IMR-90 (cell line): ENCODE data around the gene COPZ2. TPM values are rescaled to one million over a fixed set of nuclear protein-coding genes. Genes with fewer than 3 reads are reported as not detected.

Source experiments
- ATAC-seq: fragments of 200-7000 bp; cut with Tn5 transposase; 2 replicates; pipeline ENCODE4 v1.9.1; 2020; ENCODE audit warnings: low read depth, mild to moderate bottlenecking, moderate library complexity
- BruUV-seq: library from RNA; stranded (reverse); fragments of 400-500 nt; replicated peaks from 2 replicates; lab custom pipeline; 2021; lab: Mats Ljungman, UMichigan
- CTCF ChIA-PET: fragments of 300-600 bp; formaldehyde crosslinking; extraction: SDS; loops from one replicate; lab custom pipeline; 2021; ENCODE audit warnings: antibody characterized with exemption; lab: Yijun Ruan, JAX
- POLR2A ChIA-PET: fragments of 300-600 bp; sonication (Branson Sonifier 250); formaldehyde crosslinking; loops from one replicate; lab custom pipeline; 2022; ENCODE audit warnings: antibody characterized with exemption; ENCODE audit not compliant: unreplicated experiment; lab: Charles Lee
- DNase-seq: peaks from one replicate; pipeline ENCODE4 v3.0.0; 2013
- H2AFZ ChIP-seq: replicated peaks from 2 replicates; pipeline ENCODE3; 2013; ENCODE audit warnings: low read length, mild to moderate bottlenecking; ENCODE audit not compliant: poor library complexity
- H2AK5ac ChIP-seq: 2 replicates; pipeline ENCODE4 v1.6.1; 2013; ENCODE audit warnings: low read depth, low read length, inconsistent platforms
- H2AK9ac ChIP-seq: replicated peaks from 2 replicates; pipeline ENCODE3; 2013; ENCODE audit warnings: mild to moderate bottlenecking, low read depth, low read length, moderate library complexity; ENCODE audit not compliant: poor library complexity
- H2BK120ac ChIP-seq: 2 replicates; pipeline ENCODE4 v1.6.1; 2013; ENCODE audit warnings: low read depth, low read length, inconsistent platforms
- H2BK15ac ChIP-seq: 3 replicates; pipeline ENCODE4 v1.6.1; 2013; ENCODE audit warnings: low read depth, low read length, inconsistent platforms
- H2BK20ac ChIP-seq: 2 replicates; pipeline ENCODE4 v1.6.1; 2013; ENCODE audit warnings: low read depth, mild to moderate bottlenecking, inconsistent platforms, low read length, moderate library complexity
- H2BK5ac ChIP-seq: 2 replicates; pipeline ENCODE4 v1.6.1; 2013; ENCODE audit warnings: mild to moderate bottlenecking, low read depth, low read length, inconsistent platforms; ENCODE audit not compliant: poor library complexity, severe bottlenecking
- H3K14ac ChIP-seq: replicated peaks from 2 replicates; pipeline ENCODE4 v1.6.1; 2013; ENCODE audit warnings: low read depth, low read length, inconsistent platforms
- H3K18ac ChIP-seq: 2 replicates; pipeline ENCODE4 v1.6.1; 2013; ENCODE audit warnings: low read depth, low read length, control low read depth
- H3K23ac ChIP-seq: 2 replicates; pipeline ENCODE4 v1.6.1; 2013; ENCODE audit warnings: low read depth, low read length, inconsistent platforms
- H3K27ac ChIP-seq: 2 replicates; pipeline ENCODE4 v1.5.1; 2013; ENCODE audit warnings: mild to moderate bottlenecking, control low read depth, low read length; ENCODE audit not compliant: insufficient read depth
- H3K27me3 ChIP-seq: 2 replicates; pipeline ENCODE4 v1.6.1; 2013; ENCODE audit warnings: low read length; ENCODE audit not compliant: control insufficient read depth, insufficient read depth
- H3K36me3 ChIP-seq: 2 replicates; pipeline ENCODE4 v1.6.1; 2013; ENCODE audit warnings: low read length, mixed read lengths; ENCODE audit not compliant: control insufficient read depth, insufficient read depth
- H3K4ac ChIP-seq: 2 replicates; pipeline ENCODE4 v1.6.1; 2013; ENCODE audit warnings: low read depth, low read length, inconsistent platforms
- H3K4me1 ChIP-seq: 2 replicates; pipeline ENCODE4 v1.6.1; 2013; ENCODE audit warnings: low read length, mixed read lengths; ENCODE audit not compliant: control insufficient read depth, insufficient read depth
- H3K4me2 ChIP-seq: 2 replicates; pipeline ENCODE4 v1.6.1; 2013; ENCODE audit warnings: low read depth, mild to moderate bottlenecking, control low read depth, low read length, moderate library complexity
- H3K4me3 ChIP-seq: 2 replicates; pipeline ENCODE4 v1.5.1; 2013; ENCODE audit warnings: low read depth, mild to moderate bottlenecking, control low read depth, low read length, moderate library complexity; ENCODE audit not compliant: insufficient read depth
- H3K56ac ChIP-seq: 2 replicates; pipeline ENCODE4 v1.6.1; 2013; ENCODE audit warnings: low read length, inconsistent platforms; ENCODE audit not compliant: insufficient read depth; ENCODE audit errors: extremely low read depth
- H3K79me1 ChIP-seq, 2 experiments: 2 replicates each; pipeline ENCODE4 v1.6.1; 2013; ENCODE audit warnings: low read length in 2 of 2, inconsistent platforms in 1 of 2, low read depth in 1 of 2
- H3K9ac ChIP-seq: 2 replicates; pipeline ENCODE4 v1.6.1; 2013; ENCODE audit warnings: low read depth, low read length, control low read depth
- H3K9me1 ChIP-seq: 2 replicates; pipeline ENCODE4 v1.6.1; 2013; ENCODE audit warnings: low read length, inconsistent platforms; ENCODE audit not compliant: insufficient read depth
- H3K9me3 ChIP-seq: 2 replicates; pipeline ENCODE4 v1.6.1; 2013; ENCODE audit warnings: low read length; ENCODE audit not compliant: control insufficient read depth, insufficient read depth
- H4K20me1 ChIP-seq: 2 replicates; pipeline ENCODE4 v1.6.1; 2013; ENCODE audit warnings: low read length, inconsistent platforms; ENCODE audit not compliant: insufficient read depth
- H4K5ac ChIP-seq: 2 replicates; pipeline ENCODE4 v1.6.1; 2013; ENCODE audit warnings: mild to moderate bottlenecking, low read depth, low read length, control low read depth
- H4K8ac ChIP-seq, 2 experiments: 2 replicates each; pipeline ENCODE4 v1.6.1; 2013; ENCODE audit warnings: low read depth in 2 of 2, low read length in 2 of 2, control low read depth in 1 of 2, inconsistent platforms in 1 of 2
- H4K91ac ChIP-seq: 2 replicates; pipeline ENCODE4 v1.6.1; 2013; ENCODE audit warnings: low read depth, low read length, inconsistent platforms; ENCODE audit not compliant: insufficient read depth
- BHLHE40 ChIP-seq: fragments of 150-350 bp; IDR thresholded peaks from 2 replicates; pipeline ENCODE4 v1.6.1; 2016; ENCODE audit warnings: mild to moderate bottlenecking, low read depth, low read length
- CHD1 ChIP-seq: IDR thresholded peaks from 2 replicates; pipeline ENCODE4 v1.6.1; 2012; ENCODE audit warnings: low read depth, low read length, improper control_type of control experiment
- FOS ChIP-seq: fragments of 150-350 bp; IDR thresholded peaks from 2 replicates; pipeline ENCODE4 v1.6.1; 2016; ENCODE audit warnings: low read depth, low read length
- MAFK ChIP-seq: IDR thresholded peaks from 2 replicates; pipeline ENCODE4 v1.6.1; 2012; ENCODE audit warnings: low read depth, low read length, improper control_type of control experiment
- MAZ ChIP-seq: IDR thresholded peaks from 2 replicates; pipeline ENCODE4 v1.6.1; 2012; ENCODE audit warnings: low read depth, mild to moderate bottlenecking, low read length, improper control_type of control experiment, moderate library complexity, borderline replicate concordance
- MXI1 ChIP-seq: IDR thresholded peaks from 2 replicates; pipeline ENCODE4 v1.6.1; 2012; ENCODE audit warnings: low read depth, mild to moderate bottlenecking, low read length, moderate library complexity, borderline replicate concordance
- NFE2L2 ChIP-seq: fragments of 150-350 bp; IDR thresholded peaks from 2 replicates; pipeline ENCODE4 v1.6.1; 2016; ENCODE audit warnings: low read depth, mild to moderate bottlenecking, low read length
- POLR2A ChIP-seq: IDR thresholded peaks from 2 replicates; pipeline ENCODE4 v1.6.1; 2012; ENCODE audit warnings: mild to moderate bottlenecking, low read depth, low read length
- RAD21 ChIP-seq: IDR thresholded peaks from 2 replicates; pipeline ENCODE4 v1.6.1; 2012; ENCODE audit warnings: low read length, improper control_type of control experiment
- RCOR1 ChIP-seq: IDR thresholded peaks from 2 replicates; pipeline ENCODE4 v1.6.1; 2012; ENCODE audit warnings: mild to moderate bottlenecking, low read length, improper control_type of control experiment; ENCODE audit not compliant: insufficient replicate concordance
- RFX5 ChIP-seq: IDR thresholded peaks from 2 replicates; pipeline ENCODE4 v1.8.0; 2012; ENCODE audit warnings: low read depth, mild to moderate bottlenecking, low read length, moderate library complexity
- SMC3 ChIP-seq: fragments of 150-350 bp; IDR thresholded peaks from 2 replicates; pipeline ENCODE4 v1.6.1; 2016; ENCODE audit warnings: low read depth, mild to moderate bottlenecking, antibody characterized with exemption, low read length, moderate library complexity
- WGBS, 2 experiments: methylation state at CpG; one replicate each; pipeline versions ENCODE4 v1.1.5 to v1.1.7; 2013; ENCODE audit warnings: missing lambda C conversion rate in 2 of 2; ENCODE audit not compliant: insufficient read length in 1 of 2; ENCODE audit errors: extremely low coverage in 2 of 2; 5-methylcytosine and 5-hydroxymethylcytosine counted together
- dilution Hi-C: fragments of 300-500 bp; cut with HindIII; formaldehyde crosslinking; loops from one replicate; pipeline ENCODE4 v1.14.3; 2018; ENCODE audit warnings: low sequenced_read_pairs; ENCODE audit not compliant: unreplicated experiment
- in situ Hi-C: fragments of 300-500 bp; cut with MboI; formaldehyde crosslinking; loops from 3 replicates; pipeline ENCODE4 v1.14.3; 2019; ENCODE audit warnings: low sequenced_read_pairs, inconsistent platforms, mixed read lengths
- intact Hi-C: fragments of 100-400 bp; cut with micrococcal nuclease; formaldehyde crosslinking; loops from 2 replicates; pipeline ENCODE4 v1.10.0; 2022
- polyA plus RNA-seq, 3 experiments: library from polyadenylated mRNA; depleted of rRNA; stranded (reverse); fragments of >200 nt; gene quantifications; 2 replicates each; pipeline ENCODE4 v1.2.3, GENCODE V29; 2012; ENCODE audit warnings: low replicate concordance in 1 of 3
- total RNA-seq: library from RNA; depleted of rRNA; stranded (reverse); fragments of >200 nt; gene quantifications from 2 replicates; pipeline ENCODE4 v1.2.3, GENCODE V29; 2012
- TF ChIP-seq, protein P1 (sequence below): conservative IDR thresholded peaks from 2 replicates; pipeline ENCODE4 v1.5.1; 2012; ENCODE audit warnings: mild to moderate bottlenecking, low read depth, low read length, improper control_type of control experiment
- TF ChIP-seq, protein P2 (sequence below): fragments of 150-350 bp; IDR thresholded peaks from 2 replicates; pipeline ENCODE4 v1.6.1; 2016; ENCODE audit warnings: low read depth, mild to moderate bottlenecking, low read length, moderate library complexity, borderline replicate concordance
- TF ChIP-seq, protein P3 (sequence below): fragments of 150-350 bp; IDR thresholded peaks from 2 replicates; pipeline ENCODE4 v1.6.1; 2017; ENCODE audit warnings: mild to moderate bottlenecking, antibody characterized with exemption, low read length, low read depth

COPZ2 gene
- total and polyA plus RNA-seq, 2 of the 4 experiments (the other 2 are of a cell fraction) = 41.0 to 86.1 TPM

DNA sequence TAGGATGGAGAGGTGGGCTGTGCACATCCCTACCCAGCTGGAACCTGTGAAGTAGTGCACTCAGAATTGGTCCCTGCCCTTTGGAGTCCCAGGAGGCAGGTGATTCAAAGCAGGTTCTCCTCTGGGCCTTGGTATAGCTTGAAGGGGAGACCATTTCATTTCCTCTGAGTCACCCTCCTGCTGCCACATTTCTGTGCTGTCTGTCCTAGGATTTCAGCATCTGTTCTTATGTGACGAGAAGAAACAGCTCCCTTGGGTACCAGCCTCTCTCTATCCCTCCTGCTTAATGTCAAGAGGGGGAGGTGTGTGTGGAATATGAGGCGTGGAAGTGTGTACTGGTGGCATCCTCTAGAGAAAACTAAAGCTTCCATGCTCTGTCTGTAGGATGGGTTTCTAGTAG lies 5.6 kb upstream of the COPZ2 start:
- H2BK5ac ChIP-seq = no peak overlapping the region
- dilution Hi-C loops (no loop called here), intact Hi-C loops (no loop called here)

More for the DNA sequence above, 5.6 kb upstream of the COPZ2 start:
- Histone ChIP-seq H2AK9ac (no peak overlapping the region), H3K9me3 (no peaks in the 10 kb centered on the region), H3K14ac (no peak overlapping the region), H3K27ac (no peak overlapping the region), H3K4ac (no peak overlapping the region), H4K91ac (no peak overlapping the region), H3K9me1 (peaks cover 5% of the 10 kb centered on the region; the same call in 1 of the 2 replicates), H3K4me1 (peaks cover 2% of the 10 kb centered on the region), H3K23ac (no peak overlapping the region), H3K18ac (no peak overlapping the region), H3K79me1 (peaks cover 7 to 27% of the 10 kb centered on the region in 2 experiments), H3K4me2 (no peak overlapping the region), H2BK15ac (no peak overlapping the region), H2AK5ac (no peak overlapping the region), H3K56ac (no peak overlapping the region), H2AFZ (no peak overlapping the region), H4K5ac (no peak overlapping the region), H4K8ac (no peak overlapping the region), H3K27me3 (no peaks in the 10 kb centered on the region), H4K20me1 (no peaks in the 10 kb centered on the region), H2BK120ac (no peak overlapping the region), H3K4me3 (no peak overlapping the region), H2BK20ac (no peak overlapping the region), H3K36me3 (no peaks in the 10 kb centered on the region), H3K9ac (no peak overlapping the region)
- ATAC-seq = no peak
- POLR2A ChIA-PET = no interaction called here
- in situ Hi-C loops = no loop called here
- CTCF ChIA-PET = no interaction called here
- no peak for TF ChIP-seq BHLHE40
- no peak for TF ChIP-seq FOS
- TF ChIP-seq CHD1 = no peak
- no peak for TF ChIP-seq MAZ
- no peak for TF ChIP-seq SMC3
- no peak for TF ChIP-seq NFE2L2
- TF ChIP-seq RFX5 = no peak
- TF ChIP-seq RAD21 = no peak
- TF ChIP-seq, protein P1, sequence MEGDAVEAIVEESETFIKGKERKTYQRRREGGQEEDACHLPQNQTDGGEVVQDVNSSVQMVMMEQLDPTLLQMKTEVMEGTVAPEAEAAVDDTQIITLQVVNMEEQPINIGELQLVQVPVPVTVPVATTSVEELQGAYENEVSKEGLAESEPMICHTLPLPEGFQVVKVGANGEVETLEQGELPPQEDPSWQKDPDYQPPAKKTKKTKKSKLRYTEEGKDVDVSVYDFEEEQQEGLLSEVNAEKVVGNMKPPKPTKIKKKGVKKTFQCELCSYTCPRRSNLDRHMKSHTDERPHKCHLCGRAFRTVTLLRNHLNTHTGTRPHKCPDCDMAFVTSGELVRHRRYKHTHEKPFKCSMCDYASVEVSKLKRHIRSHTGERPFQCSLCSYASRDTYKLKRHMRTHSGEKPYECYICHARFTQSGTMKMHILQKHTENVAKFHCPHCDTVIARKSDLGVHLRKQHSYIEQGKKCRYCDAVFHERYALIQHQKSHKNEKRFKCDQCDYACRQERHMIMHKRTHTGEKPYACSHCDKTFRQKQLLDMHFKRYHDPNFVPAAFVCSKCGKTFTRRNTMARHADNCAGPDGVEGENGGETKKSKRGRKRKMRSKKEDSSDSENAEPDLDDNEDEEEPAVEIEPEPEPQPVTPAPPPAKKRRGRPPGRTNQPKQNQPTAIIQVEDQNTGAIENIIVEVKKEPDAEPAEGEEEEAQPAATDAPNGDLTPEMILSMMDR = no peak
- no peak for TF ChIP-seq POLR2A
- TF ChIP-seq, protein P2, sequence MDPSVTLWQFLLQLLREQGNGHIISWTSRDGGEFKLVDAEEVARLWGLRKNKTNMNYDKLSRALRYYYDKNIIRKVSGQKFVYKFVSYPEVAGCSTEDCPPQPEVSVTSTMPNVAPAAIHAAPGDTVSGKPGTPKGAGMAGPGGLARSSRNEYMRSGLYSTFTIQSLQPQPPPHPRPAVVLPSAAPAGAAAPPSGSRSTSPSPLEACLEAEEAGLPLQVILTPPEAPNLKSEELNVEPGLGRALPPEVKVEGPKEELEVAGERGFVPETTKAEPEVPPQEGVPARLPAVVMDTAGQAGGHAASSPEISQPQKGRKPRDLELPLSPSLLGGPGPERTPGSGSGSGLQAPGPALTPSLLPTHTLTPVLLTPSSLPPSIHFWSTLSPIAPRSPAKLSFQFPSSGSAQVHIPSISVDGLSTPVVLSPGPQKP = no peak
- TF ChIP-seq, protein P3, sequence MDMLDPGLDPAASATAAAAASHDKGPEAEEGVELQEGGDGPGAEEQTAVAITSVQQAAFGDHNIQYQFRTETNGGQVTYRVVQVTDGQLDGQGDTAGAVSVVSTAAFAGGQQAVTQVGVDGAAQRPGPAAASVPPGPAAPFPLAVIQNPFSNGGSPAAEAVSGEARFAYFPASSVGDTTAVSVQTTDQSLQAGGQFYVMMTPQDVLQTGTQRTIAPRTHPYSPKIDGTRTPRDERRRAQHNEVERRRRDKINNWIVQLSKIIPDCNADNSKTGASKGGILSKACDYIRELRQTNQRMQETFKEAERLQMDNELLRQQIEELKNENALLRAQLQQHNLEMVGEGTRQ = no peak
- TF ChIP-seq MXI1 = no peak
- no peak for TF ChIP-seq MAFK
- no peak for TF ChIP-seq RCOR1
- no CpG with 5 or more reads among the region's 2 CpGs for WGBS, 2 experiments
- no TSS peak for BruUV-seq
- DNase-seq = no peak
